ENCODE results near the gene ECSIT.

GRCh38 chr19:11555246-11555645 lies 26.3 kb upstream of the ECSIT start:
- TF ChIP-seq CTCF (IDR thresholded peaks at IDR 0.05): no peak
- TF ChIP-seq POLR2AphosphoS5 (IDR thresholded peaks at IDR 0.05; ENCODE audit: low read depth, low read length): no peak
- TF ChIP-seq REST (IDR thresholded peaks at IDR 0.05; ENCODE audit: insufficient read depth in 1 of 2, low read depth in 2 of 2, low read length in 1 of 2): no peak
- no peak for TF ChIP-seq SIN3A (IDR thresholded peaks at IDR 0.05; ENCODE audit: borderline replicate concordance, insufficient read depth, low read depth, low read length)
- TF ChIP-seq TCF7L2 (IDR thresholded peaks at IDR 0.05; ENCODE audit: low read depth, low read length): no peak
